Endometrium (tissue), 2 donors: Measurements from ENCODE around the gene CNNM2.
A peak's percentile ranks its signal among the peaks of the same experiment; 100 is the strongest.
"Not testable (repeated sequence)": the region's sequence is repeated elsewhere in the genome, so short reads cannot be mapped to it uniquely, and the experiment has no call there.

Source experiments
- FAIRE-seq: peaks from 2 replicates; lab custom pipeline; 2012; peaks lifted over from hg19 to GRCh38; lab: Jason Lieb, UNC
- donor health status: control.
- donor health status: control.

The CNNM2 gene

DNA sequence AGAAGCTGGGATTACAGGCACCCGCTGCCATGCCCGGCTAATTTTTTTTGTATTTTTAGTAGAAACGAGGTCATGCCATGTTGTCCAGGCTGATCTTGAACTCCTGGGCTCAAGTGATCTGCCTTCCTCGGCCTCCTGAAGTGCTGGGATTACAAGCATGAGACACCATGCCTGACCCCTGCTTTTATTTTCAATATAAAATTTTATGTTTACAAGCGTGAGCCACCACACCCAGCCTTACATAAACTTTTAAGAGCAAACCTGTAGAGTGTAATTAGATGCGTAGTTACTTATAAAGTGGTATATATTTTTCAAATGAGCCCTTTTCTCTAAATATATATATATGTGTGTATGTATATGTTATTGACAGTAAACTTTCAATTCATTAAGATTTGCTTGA is 8.7 kb downstream of the CNNM2 start:
- FAIRE-seq = no peak

GRCh38 chr10:102927311-102928010 is 9.4 kb downstream of the CNNM2 start:
- no peak for FAIRE-seq

GRCh38 chr10:102928442-102928841 is 10.3 kb downstream of the CNNM2 start:
- FAIRE-seq = not testable (repeated sequence)

DNA sequence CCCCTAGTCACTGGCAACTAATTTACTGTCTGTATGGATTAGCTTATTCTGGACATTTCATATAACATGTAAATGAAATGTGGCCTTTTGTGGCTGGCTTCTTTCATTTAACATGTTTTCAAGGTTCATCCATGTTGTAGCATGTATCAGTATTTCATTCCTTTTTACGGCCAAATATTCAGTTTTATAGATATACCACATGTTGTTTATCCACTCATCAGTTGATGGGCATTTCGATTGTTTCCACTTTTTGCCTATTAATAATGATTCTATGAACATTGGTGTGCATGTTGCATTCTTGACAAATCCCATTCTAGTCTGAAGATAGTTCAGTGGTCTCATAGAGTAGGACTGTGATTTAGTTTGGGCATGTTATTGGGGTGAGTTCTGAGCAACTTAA is 12.6 kb downstream of the CNNM2 start:
- no peak for FAIRE-seq

- FAIRE-seq = no peak
These were observed 13.5 kb downstream of the CNNM2 start for GRCh38 chr10:102931643-102932042.

GRCh38 chr10:102935505-102935904 is 17.4 kb downstream of the CNNM2 start:
- FAIRE-seq = no peak

GRCh38 chr10:102935939-102936605 is 18.0 kb downstream of the CNNM2 start:
- FAIRE-seq = no peak

GRCh38 chr10:102941401-102941800 is 23.3 kb downstream of the CNNM2 start:
- no peak for FAIRE-seq

GRCh38 chr10:102945449-102945848 is 27.4 kb downstream of the CNNM2 start:
- FAIRE-seq = no peak

GRCh38 chr10:102945962-102946361 is 27.9 kb downstream of the CNNM2 start:
- FAIRE-seq = no peak

DNA sequence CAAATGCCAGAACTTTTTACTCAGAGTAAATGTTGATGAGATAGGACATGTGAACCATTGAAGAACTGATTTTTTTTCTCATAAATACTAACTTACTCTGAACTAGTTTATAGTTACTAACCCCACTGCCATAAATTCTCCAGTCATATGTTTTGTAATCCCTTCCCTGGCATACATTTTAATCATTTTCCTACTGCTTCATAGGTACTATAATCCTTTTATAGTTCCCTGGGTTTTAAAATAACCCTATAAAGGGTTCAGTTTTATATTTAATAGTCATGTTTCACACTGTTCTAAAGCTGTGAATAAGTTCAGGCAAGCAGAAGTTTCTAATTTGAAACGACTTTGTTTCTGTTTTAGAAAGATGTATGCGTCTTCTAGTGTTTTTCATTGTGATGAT is 28.9 kb downstream of the CNNM2 start:
- no peak for FAIRE-seq

DNA sequence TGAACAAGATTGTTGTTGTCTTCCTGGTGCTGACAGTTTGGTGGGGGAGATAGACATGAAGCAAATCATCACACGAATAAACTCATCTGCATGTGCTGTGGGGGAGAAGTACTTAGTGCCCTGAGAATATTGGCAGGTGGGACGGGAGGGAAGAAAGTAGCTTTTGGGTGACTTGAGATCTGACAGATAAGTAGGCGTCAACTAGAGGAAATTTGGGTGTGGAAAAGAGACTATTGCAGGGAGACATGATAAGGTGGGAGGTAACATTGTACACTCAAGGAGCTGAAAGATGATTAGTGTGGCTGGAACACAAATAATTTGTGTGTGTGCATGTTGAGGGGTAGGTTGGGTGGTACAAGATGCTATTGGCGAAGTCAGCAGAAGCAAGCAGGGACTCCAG is 30.1 kb downstream of the CNNM2 start:
- no peak for FAIRE-seq

DNA sequence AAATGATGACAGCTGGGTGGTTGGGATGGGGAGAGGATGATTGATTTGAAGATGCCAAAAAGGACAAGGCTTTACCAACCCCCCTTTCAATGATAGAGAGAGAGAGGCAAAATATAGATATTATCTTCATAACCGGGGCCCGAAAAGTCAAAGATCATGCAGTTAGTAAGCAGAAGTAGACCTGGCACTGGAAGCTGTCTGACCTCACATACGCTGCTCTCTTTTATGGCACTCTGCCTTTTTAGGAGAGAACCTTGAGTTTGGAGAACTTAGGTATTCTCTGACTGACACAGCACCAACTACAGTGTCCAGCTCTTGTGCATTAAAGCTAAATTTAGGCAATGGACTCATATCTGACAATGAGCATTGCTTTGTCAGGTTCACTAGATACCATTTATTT is 30.7 kb downstream of the CNNM2 start:
- no peak for FAIRE-seq

DNA sequence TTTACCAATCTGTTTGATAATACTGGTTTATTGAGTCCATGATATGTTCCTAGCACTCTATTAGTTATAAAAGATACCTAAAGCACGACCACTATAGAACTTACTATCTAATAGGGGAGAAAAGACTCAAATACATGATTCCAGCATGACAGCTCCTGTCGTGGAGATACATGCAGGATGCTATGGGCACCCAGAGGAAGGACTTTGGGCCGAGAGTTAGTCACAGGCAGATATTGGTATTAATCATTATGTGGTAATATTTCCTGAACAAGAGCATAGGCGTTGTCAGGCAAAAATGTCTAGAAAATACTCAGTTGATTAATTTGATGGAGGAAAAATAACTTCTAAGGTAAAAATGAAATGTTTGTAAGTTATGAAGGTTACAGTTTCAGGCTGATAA is 31.8 kb downstream of the CNNM2 start:
- no peak for FAIRE-seq

DNA sequence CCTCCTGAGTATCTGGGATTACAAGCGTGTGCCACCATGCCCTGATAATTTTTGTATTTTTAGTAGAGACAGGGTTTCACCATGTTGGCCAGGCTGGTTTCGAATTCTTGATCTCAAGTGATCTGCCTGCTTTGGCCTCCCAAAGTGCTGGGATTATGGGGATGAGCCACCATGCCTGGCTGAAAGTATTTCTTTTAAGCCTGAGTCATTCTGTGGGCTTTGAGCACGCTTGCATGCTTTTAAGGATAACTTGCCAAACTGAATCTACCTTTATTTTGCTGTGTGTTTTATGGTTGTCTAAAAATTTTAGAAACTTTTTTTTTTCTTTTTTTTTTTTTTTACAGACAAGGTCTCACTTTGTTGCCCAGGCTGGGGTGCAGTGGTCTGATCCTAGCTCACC is 33.2 kb downstream of the CNNM2 start:
- FAIRE-seq = no peak

DNA sequence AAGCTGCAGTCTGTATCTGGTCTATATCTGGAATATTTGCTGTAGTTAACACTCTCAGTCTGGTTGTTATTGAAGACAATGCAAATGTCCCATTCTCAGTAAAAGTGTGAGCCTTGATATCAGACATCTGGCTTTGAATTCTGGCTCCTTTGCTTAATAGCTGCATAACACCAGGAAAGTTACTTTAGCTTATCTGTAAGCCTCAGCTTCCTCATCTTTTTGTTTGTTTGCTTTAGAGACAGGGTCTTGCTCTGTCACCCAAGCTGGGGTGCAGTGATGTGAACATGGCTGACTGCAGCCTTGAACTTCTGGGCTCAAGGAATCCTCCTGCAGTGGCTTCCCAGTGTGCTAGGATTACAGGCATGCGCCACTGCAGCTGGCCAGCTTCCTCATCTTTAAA is 41.3 kb downstream of the CNNM2 start:
- FAIRE-seq = no peak

DNA sequence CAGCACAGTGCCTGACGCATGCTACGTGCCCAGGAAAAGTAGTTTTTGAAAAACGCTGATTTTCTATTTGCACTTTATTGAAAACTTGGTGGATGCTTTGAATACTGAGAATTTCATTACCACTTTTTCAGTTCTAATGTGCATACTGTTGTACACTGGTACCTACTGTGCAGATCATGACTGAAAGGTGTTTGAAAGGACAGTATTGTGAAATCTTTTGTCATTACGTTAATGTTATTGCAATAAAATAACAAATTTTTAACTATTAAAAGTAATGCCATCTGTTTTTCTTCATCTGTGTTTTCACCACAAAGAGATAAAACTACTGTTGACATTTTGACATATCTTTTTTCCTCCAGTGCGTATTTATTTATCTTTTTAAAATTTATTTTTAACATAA is 42.1 kb downstream of the CNNM2 start:
- peak; percentile 8 for FAIRE-seq

DNA sequence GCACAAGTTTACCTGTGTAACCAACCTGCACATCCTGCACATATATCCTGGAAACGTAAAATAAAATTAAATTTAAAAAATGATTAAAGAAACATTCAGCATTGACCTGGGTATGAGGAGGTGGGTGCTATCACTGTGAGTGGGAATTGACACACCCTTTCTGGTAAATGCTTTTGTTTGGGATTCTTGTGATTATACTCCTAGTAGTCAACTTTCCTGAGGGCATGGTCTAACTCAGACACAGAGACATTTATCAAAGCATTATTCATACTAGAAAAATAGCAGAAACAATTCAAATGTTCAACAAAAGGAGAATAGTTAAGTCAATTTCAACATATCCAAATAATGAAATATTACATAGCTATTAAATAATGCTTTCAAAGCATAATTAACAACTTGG is 44.2 kb downstream of the CNNM2 start:
- FAIRE-seq = no peak

GRCh38 chr10:102962951-102963755 is 45.1 kb downstream of the CNNM2 start:
- peak; percentile 97 for FAIRE-seq

GRCh38 chr10:102963756-102964025 is 45.6 kb downstream of the CNNM2 start:
- FAIRE-seq = peak; percentile 29

DNA sequence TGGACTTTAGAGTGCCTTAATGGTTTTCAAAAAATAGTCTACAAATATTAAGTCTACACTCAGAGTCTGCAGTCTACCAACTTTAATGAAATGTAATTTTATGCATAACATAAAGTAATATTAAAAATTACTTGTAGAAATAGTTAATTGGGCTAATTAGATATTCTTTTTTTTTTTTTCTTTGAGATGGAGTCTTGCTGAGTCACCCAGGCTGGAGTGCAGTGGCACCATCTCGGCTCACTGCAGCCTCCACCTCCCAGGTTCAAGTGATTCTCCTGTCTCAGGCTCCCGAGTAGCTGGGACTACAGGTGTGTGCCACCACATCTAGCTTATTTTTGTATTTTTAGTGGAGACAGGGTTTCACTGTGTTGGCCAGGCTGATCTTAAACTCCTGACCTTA is 46.0 kb downstream of the CNNM2 start:
- FAIRE-seq = not testable (repeated sequence)

DNA sequence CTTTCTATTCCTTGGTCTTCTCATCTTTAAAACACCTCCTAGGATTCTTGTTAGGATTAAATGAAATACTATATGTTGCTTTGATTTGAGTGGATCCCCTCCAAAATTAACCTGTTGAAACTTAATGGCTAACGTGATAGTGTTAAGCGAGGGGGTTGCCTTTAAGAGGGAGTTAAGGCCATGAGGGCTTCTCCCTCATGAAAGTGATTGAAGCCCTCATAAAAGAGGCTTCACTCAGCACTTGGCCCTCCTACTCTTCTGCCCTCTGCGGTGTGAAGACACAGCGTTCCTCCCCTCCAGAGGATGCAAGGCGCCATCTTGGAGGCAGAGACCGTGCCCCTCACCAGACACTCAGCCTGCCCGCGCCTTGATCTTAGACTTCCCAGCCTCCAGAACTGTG is 46.6 kb downstream of the CNNM2 start:
- no peak for FAIRE-seq

DNA sequence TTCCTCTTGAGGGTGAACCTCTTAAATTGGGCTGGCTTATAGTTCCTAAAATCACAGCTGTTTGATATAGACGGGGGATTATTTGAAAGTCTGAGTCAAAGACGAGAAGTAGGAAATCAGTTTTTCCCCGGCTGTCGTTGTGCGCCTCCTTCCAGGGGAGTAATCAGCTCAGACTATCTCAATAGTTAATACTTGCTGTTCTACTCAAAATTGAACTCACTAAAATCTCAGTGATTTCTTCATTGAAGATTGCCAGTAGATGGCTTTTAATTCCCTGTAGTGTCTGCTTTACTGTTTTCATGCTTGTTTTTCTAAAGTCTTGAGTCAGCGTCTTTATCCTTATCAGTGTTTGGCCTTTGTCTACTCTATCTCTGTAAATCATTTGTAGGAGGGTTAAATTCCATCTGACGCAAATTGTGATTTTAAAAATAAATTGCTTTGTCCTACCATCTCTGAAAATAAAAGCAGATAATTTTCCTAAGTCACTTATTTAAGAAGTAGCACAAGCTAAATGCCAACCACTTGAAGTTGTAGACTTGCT is 47.3 kb downstream of the CNNM2 start:
- FAIRE-seq = no peak
